ENCODE data around the gene HGS.

DNA sequence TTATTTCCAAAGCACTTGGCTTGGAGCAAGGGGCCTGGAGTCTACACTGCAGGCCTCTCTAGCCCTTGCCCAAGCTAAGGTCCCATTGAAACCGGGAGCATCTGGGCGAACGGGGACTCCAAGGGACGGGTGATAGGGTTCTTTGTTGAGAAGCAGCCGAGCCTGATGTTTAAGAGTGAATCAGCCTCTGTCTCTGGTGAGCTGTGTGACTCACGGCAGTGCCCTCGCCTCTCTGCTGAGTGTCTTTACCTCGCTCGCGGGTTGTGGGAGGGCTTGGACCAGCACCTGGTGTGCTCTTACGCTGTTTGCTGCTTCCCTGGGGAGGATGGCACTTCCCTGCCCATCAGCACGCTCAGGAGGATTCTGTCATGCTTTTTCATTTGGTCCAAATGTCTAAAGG is 1.3 kb downstream of the HGS start:
- no peak for TF ChIP-seq CTCF (conservative IDR thresholded peaks at IDR 0.05; ENCODE audit: low read depth, low read length)
- no peak for TF ChIP-seq EZH2 (IDR thresholded peaks at IDR 0.05; ENCODE audit: borderline replicate concordance, low read depth, low read length, poor library complexity, severe bottlenecking)

Data from A673 (cell line).